H9 (cell line): ENCODE measurements around the gene HOXD4. TPM values are rescaled to one million over a fixed set of nuclear protein-coding genes. Genes with fewer than 3 reads are reported as not detected.

Experiments used
- DNase-seq: peaks from one replicate; pipeline ENCODE4 v3.0.0-alpha.2; 2017
- H2AFZ ChIP-seq: one replicate; pipeline ENCODE4 v1.6.1; 2013; ENCODE audit warnings: mild to moderate bottlenecking, low read length, control low read depth, moderate library complexity
- H2AK5ac ChIP-seq: 2 replicates; pipeline ENCODE4 v1.6.1; 2013; ENCODE audit warnings: low read length, control low read depth, mixed read lengths; ENCODE audit not compliant: insufficient read length
- H2BK120ac ChIP-seq: one replicate; pipeline ENCODE4 v1.6.1; 2013; ENCODE audit warnings: low read depth, mild to moderate bottlenecking, low read length, control low read depth, inconsistent platforms; ENCODE audit not compliant: poor library complexity, severe bottlenecking
- H2BK12ac ChIP-seq: 2 replicates; pipeline ENCODE4 v1.6.1; 2013; ENCODE audit warnings: low read length, control low read depth, mixed read lengths, low read depth; ENCODE audit not compliant: insufficient read length
- H2BK15ac ChIP-seq: 2 replicates; pipeline ENCODE4 v1.6.1; 2013; ENCODE audit warnings: low read depth, low read length, control low read depth
- H2BK20ac ChIP-seq: one replicate; pipeline ENCODE4 v1.6.1; 2013; ENCODE audit warnings: low read depth, mild to moderate bottlenecking, low read length, control low read depth, inconsistent platforms; ENCODE audit not compliant: poor library complexity, severe bottlenecking
- H2BK5ac ChIP-seq: 2 replicates; pipeline ENCODE4 v1.6.1; 2013; ENCODE audit warnings: low read length, control low read depth, mixed read lengths; ENCODE audit not compliant: insufficient read length
- H3K14ac ChIP-seq: 2 replicates; pipeline ENCODE4 v1.6.1; 2013; ENCODE audit warnings: low read length, control low read depth; ENCODE audit not compliant: insufficient read depth
- H3K18ac ChIP-seq: 2 replicates; pipeline ENCODE4 v1.6.1; 2013; ENCODE audit warnings: low read depth, mild to moderate bottlenecking, mixed read lengths, low read length, control low read depth; ENCODE audit not compliant: insufficient read length
- H3K23ac ChIP-seq: 2 replicates; pipeline ENCODE4 v1.6.1; 2013; ENCODE audit warnings: low read length, control low read depth, mixed read lengths, low read depth; ENCODE audit not compliant: insufficient read length
- H3K23me2 ChIP-seq: 2 replicates; pipeline ENCODE4 v1.6.1; 2013; ENCODE audit warnings: low read depth, mild to moderate bottlenecking, mixed read lengths, low read length, control low read depth; ENCODE audit not compliant: insufficient read length, poor library complexity, severe bottlenecking
- H3K27ac ChIP-seq: 2 replicates; pipeline ENCODE4 v1.5.1; 2013; ENCODE audit warnings: low read length, control low read depth, mixed read lengths, low read depth; ENCODE audit not compliant: insufficient read length
- H3K27me3 ChIP-seq: 2 replicates; pipeline ENCODE4 v1.6.1; 2013; ENCODE audit warnings: low read length, control low read depth, inconsistent platforms; ENCODE audit not compliant: insufficient read depth
- H3K4ac ChIP-seq: 2 replicates; pipeline ENCODE4 v1.6.1; 2013; ENCODE audit warnings: low read depth, mild to moderate bottlenecking, control low read depth, inconsistent platforms, low read length, moderate library complexity
- H3K4me1 ChIP-seq: 2 replicates; pipeline ENCODE4 v1.6.1; 2013; ENCODE audit warnings: low read length, control low read depth, inconsistent platforms; ENCODE audit not compliant: insufficient read depth
- H3K4me2 ChIP-seq: 2 replicates; pipeline ENCODE4 v1.6.1; 2013; ENCODE audit warnings: low read length, control low read depth, mixed read lengths; ENCODE audit not compliant: insufficient read length, insufficient read depth
- H3K56ac ChIP-seq: 2 replicates; pipeline ENCODE4 v1.6.1; 2013; ENCODE audit warnings: low read depth, mild to moderate bottlenecking, mixed read lengths, low read length, control low read depth; ENCODE audit not compliant: insufficient read length
- H3K79me1 ChIP-seq: 2 replicates; pipeline ENCODE4 v1.6.1; 2013; ENCODE audit warnings: low read depth, mild to moderate bottlenecking, moderate library complexity, low read length, control low read depth, inconsistent platforms; ENCODE audit not compliant: insufficient read depth, poor library complexity, severe bottlenecking
- H3K79me2 ChIP-seq: 2 replicates; pipeline ENCODE4 v1.6.1; 2013; ENCODE audit warnings: low read length, control low read depth, inconsistent platforms; ENCODE audit not compliant: insufficient read depth
- H3K9ac ChIP-seq: 2 replicates; pipeline ENCODE4 v1.6.1; 2013; ENCODE audit warnings: low read length, control low read depth, mixed read lengths; ENCODE audit not compliant: insufficient read length; ENCODE audit errors: extremely low read depth
- H3K9me3 ChIP-seq: one replicate; pipeline ENCODE4 v1.6.1; 2013; ENCODE audit warnings: low read depth, low read length, inconsistent platforms; ENCODE audit not compliant: control insufficient read depth
- H3T11ph ChIP-seq: one replicate; pipeline ENCODE4 v1.6.1; 2013; ENCODE audit warnings: mild to moderate bottlenecking, low read length, control low read depth, inconsistent platforms
- H4K20me1 ChIP-seq: one replicate; pipeline ENCODE4 v1.6.1; 2013; ENCODE audit not compliant: control insufficient read depth, insufficient read length, insufficient read depth
- H4K5ac ChIP-seq: 2 replicates; pipeline ENCODE4 v1.6.1; 2013; ENCODE audit warnings: low read depth, mild to moderate bottlenecking, mixed read lengths, low read length, control low read depth; ENCODE audit not compliant: insufficient read length
- H4K8ac ChIP-seq: replicated peaks from 2 replicates; pipeline ENCODE4 v1.6.1; 2013; ENCODE audit warnings: low read length, control low read depth, mixed read lengths, low read depth; ENCODE audit not compliant: insufficient read length
- H4K91ac ChIP-seq: 2 replicates; pipeline ENCODE4 v1.6.1; 2013; ENCODE audit warnings: low read depth, mild to moderate bottlenecking, moderate library complexity, mixed read lengths, low read length, control low read depth; ENCODE audit not compliant: insufficient read length
- H3K27ac Mint-ChIP-seq, 3 experiments: 2 replicates in 2 of 3; 3 replicates in 1 of 3; pipeline ENCODE4 v1.8.0; 2020 to 2021; ENCODE audit warnings: mixed read lengths in 3 of 3, mild to moderate bottlenecking in 1 of 3, moderate library complexity in 1 of 3
- H3K27me3 Mint-ChIP-seq: 2 replicates; pipeline ENCODE4 v1.8.0; 2021; ENCODE audit warnings: low read depth, mild to moderate bottlenecking, moderate library complexity, mixed read lengths
- H3K36me3 Mint-ChIP-seq, 3 experiments: 2 replicates in 2 of 3; 3 replicates in 1 of 3; pipeline ENCODE4 v1.8.0; 2020 to 2021; ENCODE audit warnings: low read depth in 3 of 3, mixed read lengths in 3 of 3; ENCODE audit not compliant: insufficient read depth in 1 of 3
- H3K4me1 Mint-ChIP-seq, 2 experiments: 2 replicates each; pipeline ENCODE4 v1.8.0; 2020; ENCODE audit warnings: mixed read lengths in 2 of 2
- H3K4me3 Mint-ChIP-seq, 2 experiments: 2 replicates in 1 of 2; 3 replicates in 1 of 2; pipeline ENCODE4 v1.8.0; 2020 to 2021; ENCODE audit warnings: mild to moderate bottlenecking in 2 of 2, mixed read lengths in 2 of 2, moderate library complexity in 1 of 2
- H3K9me3 Mint-ChIP-seq, 2 experiments: 2 replicates in 1 of 2; 3 replicates in 1 of 2; pipeline ENCODE4 v1.8.0; 2020; ENCODE audit warnings: mild to moderate bottlenecking in 2 of 2, mixed read lengths in 2 of 2, moderate library complexity in 1 of 2
- WGBS: extraction: QIAGEN DNeasy Blood & Tissue Kit; methylation state at CpG from one replicate; pipeline ENCODE4 v1.1.7; 2013; ENCODE audit warnings: missing lambda C conversion rate, low lambda C conversion rate, mixed read lengths; ENCODE audit not compliant: insufficient read length; ENCODE audit errors: extremely low coverage; 5-methylcytosine and 5-hydroxymethylcytosine counted together
- total RNA-seq: library from RNA; stranded (reverse); gene quantifications from 2 replicates; pipeline ENCODE4 v1.2.1, GENCODE V29; 2021
- TF ChIP-seq, protein P1 (sequence below): fragments of 200-600 bp; sonication (generic); conservative IDR thresholded peaks from 3 replicates; pipeline ENCODE4 v1.8.0; 2021; ENCODE audit warnings: antibody characterized with exemption, mild to moderate bottlenecking

HOXD4 gene
- total RNA-seq, 1 experiment from 2014 or later: not detected

DNA sequence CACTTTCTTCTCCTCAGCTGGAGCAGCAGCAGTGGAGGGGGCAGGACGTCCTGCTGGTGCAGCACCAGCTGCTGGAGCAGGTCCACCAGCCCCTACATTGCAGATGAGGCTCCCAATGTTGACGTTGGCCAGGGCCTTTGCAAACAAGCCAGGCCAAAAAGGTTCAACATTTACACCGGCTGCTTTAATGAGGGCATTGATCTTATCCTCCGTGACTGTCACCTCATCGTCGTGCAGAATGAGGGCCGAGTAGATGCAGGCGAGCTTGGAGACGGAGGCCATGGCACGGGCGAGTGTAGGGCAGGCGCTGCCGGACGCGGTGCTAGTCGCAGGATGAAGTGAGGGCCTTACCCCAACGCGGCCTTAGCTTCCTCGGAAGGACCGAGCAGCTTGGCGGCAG is 49.6 kb downstream of the HOXD4 start:
- Histone ChIP-seq H2AK5ac (no peak overlapping the region), H2BK120ac (no peak overlapping the region), H2AFZ (no peak overlapping the region), H3K23ac (no peak overlapping the region), H3K4me2 (no peak overlapping the region), H3K4me1 (no peaks in the 10 kb centered on the region), H3K27me3 (peaks cover 4% of the 10 kb centered on the region; the same call in 1 of the 2 replicates), H3K79me1 (no peaks in the 10 kb centered on the region), H3K18ac (no peak overlapping the region), H2BK15ac (no peak overlapping the region), H4K8ac (no peak overlapping the region), H3K9me3 (no peaks in the 10 kb centered on the region), H2BK5ac (no peak overlapping the region), H3K56ac (no peak overlapping the region), H3K14ac (no peak overlapping the region), H2BK12ac (no peak overlapping the region), H3T11ph (no peak overlapping the region), H3K4ac (no peak overlapping the region), H4K91ac (no peak overlapping the region), H3K79me2 (no peaks in the 10 kb centered on the region), H3K9ac (no peak overlapping the region), H4K5ac (no peak overlapping the region), H3K23me2 (peaks cover 3% of the 10 kb centered on the region), H4K20me1 (no peaks in the 10 kb centered on the region), H3K27ac (no peak overlapping the region), H2BK20ac (no peak overlapping the region)
- H3K27me3 Mint-ChIP-seq: peaks cover 58% of the 10 kb centered on the region
- H3K4me3 Mint-ChIP-seq: no peak overlapping the region; a peak in 1 of 5 replicates
- H3K27ac Mint-ChIP-seq: no peak overlapping the region
- no CpG with 5 or more reads among the region's 21 CpGs for WGBS
- DNase-seq: no peak
- no peaks in the 10 kb centered on the region for H3K9me3 Mint-ChIP-seq
- H3K36me3 Mint-ChIP-seq: no peaks in the 10 kb centered on the region
- H3K4me1 Mint-ChIP-seq: no peaks in the 10 kb centered on the region
- TF ChIP-seq, protein P1, sequence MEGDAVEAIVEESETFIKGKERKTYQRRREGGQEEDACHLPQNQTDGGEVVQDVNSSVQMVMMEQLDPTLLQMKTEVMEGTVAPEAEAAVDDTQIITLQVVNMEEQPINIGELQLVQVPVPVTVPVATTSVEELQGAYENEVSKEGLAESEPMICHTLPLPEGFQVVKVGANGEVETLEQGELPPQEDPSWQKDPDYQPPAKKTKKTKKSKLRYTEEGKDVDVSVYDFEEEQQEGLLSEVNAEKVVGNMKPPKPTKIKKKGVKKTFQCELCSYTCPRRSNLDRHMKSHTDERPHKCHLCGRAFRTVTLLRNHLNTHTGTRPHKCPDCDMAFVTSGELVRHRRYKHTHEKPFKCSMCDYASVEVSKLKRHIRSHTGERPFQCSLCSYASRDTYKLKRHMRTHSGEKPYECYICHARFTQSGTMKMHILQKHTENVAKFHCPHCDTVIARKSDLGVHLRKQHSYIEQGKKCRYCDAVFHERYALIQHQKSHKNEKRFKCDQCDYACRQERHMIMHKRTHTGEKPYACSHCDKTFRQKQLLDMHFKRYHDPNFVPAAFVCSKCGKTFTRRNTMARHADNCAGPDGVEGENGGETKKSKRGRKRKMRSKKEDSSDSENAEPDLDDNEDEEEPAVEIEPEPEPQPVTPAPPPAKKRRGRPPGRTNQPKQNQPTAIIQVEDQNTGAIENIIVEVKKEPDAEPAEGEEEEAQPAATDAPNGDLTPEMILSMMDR: no peak
